ENCODE data around the gene SMTN. TPM values are rescaled to one million over a fixed set of nuclear protein-coding genes. Genes with fewer than 3 reads are reported as not detected.
A peak's percentile ranks its signal among the peaks of the same experiment; 100 is the strongest.

SMTN gene
- 44.8 TPM for total RNA-seq
- long read RNA-seq, transcript SMTN-201 (21 exons, 3,295 nt): major isoform, 19 of 72 reads
- long read RNA-seq, partial matches to known transcripts: 38 of 72 reads
- long read RNA-seq, other reads (novel, unspliced or antisense): 10 of 72 reads

DNA sequence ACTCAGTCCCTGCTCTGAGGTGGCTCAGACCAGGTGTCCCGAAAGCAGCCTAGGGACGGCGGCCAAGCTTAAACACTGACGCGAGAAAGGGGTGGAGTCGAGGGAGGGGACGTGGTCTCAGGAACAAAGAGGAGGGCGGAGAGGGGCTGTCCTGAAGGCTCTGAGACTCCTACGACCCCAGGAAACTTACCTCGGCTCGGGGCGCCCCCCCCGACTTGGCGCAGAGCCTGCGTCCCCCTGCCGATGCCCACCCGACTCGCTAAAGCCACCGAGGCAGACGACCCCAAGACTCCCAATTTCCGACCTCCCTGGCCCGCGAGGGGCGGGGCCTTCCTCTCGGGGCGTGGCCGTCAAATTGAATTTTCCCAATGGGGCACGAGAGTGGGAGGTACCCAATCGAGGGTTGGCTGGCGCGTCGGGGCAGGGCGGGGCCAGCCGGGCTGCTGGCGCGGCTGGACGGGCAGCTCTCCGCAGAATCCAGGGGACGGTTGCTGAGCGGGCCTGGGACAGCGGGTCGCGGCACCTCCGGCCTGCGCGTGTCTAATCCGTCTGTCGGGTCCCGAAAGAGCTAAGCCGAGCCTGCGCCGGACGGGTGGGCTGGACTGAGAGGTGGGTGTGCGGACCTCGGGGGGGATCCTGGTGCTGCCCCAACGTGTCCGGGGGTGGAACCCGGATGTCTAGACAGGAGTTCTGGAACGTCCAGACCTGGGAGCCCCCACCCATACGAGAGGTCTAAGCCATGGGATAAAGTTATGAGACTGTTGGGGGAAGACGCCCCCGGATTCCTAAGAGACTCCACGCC is at the start of gene SMTN:
Gene SMTN, plus strand, starts transcription at position 471 of the 802 bp plus-strand sequence. CDS start 1,941 bp downstream, outside the sequence.
- Histone ChIP-seq H3K4me3 (peak within 1 kb of the TSS; percentile 96), H3K27ac (peak within 1 kb of the TSS; percentile 98), H3K9me3 (no peaks in the 10 kb centered on the region), H3K36me3 (no peaks in the 10 kb centered on the region), H3K4me1 (peaks cover 51% of the 10 kb centered on the region), H3K27me3 (ENCODE audit: low read depth) (no peaks in the 10 kb centered on the region)
- peak; percentile 88 to 89 for ATAC-seq
- intact Hi-C loops (cut with DNase I): loop anchor here (10.0 kb wide), 1 partner anchor 136 kb away; no protein-coding TSS in a partner anchor
- DNase-seq: peak; percentile 92
- TF ChIP-seq, protein P1, sequence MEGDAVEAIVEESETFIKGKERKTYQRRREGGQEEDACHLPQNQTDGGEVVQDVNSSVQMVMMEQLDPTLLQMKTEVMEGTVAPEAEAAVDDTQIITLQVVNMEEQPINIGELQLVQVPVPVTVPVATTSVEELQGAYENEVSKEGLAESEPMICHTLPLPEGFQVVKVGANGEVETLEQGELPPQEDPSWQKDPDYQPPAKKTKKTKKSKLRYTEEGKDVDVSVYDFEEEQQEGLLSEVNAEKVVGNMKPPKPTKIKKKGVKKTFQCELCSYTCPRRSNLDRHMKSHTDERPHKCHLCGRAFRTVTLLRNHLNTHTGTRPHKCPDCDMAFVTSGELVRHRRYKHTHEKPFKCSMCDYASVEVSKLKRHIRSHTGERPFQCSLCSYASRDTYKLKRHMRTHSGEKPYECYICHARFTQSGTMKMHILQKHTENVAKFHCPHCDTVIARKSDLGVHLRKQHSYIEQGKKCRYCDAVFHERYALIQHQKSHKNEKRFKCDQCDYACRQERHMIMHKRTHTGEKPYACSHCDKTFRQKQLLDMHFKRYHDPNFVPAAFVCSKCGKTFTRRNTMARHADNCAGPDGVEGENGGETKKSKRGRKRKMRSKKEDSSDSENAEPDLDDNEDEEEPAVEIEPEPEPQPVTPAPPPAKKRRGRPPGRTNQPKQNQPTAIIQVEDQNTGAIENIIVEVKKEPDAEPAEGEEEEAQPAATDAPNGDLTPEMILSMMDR (IDR thresholded peaks at IDR 0.05): no peak

DNA sequence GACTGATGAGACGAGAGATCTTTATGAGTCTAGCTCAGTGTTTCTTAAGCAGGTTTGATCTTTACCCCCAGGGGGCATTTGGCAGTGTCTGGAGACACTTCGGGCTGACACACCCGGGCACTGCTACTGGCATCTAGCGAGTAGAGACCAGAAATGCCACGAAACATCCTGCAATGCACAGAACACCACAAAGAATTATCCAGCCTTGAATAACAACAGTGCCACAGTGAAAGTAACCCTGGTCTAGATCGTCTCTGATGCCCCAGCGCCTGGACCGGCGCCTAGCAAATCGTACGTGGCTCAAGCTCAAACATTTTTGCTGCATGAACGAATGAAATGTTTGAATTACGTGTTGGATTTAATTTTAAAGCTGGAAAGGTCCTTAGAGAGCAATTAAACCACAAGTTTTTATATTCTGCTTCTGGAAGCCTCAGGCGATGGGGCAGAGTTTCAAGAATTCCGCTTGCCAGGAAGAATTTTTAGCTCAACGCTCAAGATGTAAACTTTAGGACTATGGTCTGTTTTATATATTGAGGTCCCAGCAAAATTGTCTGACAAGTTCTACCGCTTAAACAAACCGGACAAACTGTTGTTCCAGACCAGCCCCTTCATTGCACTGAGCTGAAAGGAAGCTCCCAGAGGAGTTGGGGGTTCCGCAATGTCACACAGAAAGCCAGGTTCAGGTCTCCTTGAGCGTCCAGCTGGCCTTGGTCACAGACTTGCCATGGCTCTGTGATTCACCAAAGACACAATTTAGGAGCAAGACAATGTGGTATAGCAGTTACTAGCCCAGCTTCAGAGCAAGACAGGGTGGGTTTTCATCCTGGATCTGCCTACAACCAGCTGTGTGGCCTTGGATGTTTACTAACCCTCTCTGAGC is 44.2 kb upstream of the SMTN start:
- Histone ChIP-seq H3K36me3 (no peaks in the 10 kb centered on the region), H3K27ac (peak overlapping the region; percentile 24), H3K4me3 (no peak overlapping the region), H3K9me3 (no peaks in the 10 kb centered on the region), H3K27me3 (ENCODE audit: low read depth) (no peaks in the 10 kb centered on the region), H3K4me1 (peaks cover 8% of the 10 kb centered on the region)
- DNase-seq (no peak), ATAC-seq (no peak)
- intact Hi-C loops (cut with DNase I): no loop called here
- TF ChIP-seq, protein P1 (IDR thresholded peaks at IDR 0.05): no peak

DNA sequence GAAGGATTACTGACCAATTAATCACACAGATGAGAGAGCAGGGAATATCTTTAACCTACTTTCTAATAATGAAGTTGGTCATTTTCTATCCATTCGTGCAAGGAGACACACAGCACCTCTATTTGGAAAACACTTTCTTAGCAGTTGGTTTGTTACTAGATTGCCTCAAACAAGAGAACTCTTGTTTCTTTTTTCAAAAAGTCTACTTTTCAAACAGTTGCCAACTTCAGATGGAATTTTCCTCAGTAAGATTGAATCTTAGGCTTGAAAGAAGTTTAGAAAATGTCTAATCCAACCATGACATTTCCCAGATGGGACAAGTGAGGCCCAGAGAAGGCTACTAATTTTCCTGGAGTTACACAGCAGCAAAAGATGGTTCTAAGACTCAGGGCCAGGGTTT is 42.4 kb upstream of the SMTN start:
- intact Hi-C loops (cut with DNase I): no loop called here
- no peak for ATAC-seq
- Histone ChIP-seq H3K27me3 (ENCODE audit: low read depth) (no peaks in the 10 kb centered on the region), H3K4me3 (no peak overlapping the region), H3K36me3 (no peaks in the 10 kb centered on the region), H3K27ac (peak overlapping the region; percentile 58), H3K9me3 (no peaks in the 10 kb centered on the region), H3K4me1 (peaks cover 8% of the 10 kb centered on the region)
- DNase-seq: no peak
- TF ChIP-seq, protein P1 (IDR thresholded peaks at IDR 0.05): no peak

DNA sequence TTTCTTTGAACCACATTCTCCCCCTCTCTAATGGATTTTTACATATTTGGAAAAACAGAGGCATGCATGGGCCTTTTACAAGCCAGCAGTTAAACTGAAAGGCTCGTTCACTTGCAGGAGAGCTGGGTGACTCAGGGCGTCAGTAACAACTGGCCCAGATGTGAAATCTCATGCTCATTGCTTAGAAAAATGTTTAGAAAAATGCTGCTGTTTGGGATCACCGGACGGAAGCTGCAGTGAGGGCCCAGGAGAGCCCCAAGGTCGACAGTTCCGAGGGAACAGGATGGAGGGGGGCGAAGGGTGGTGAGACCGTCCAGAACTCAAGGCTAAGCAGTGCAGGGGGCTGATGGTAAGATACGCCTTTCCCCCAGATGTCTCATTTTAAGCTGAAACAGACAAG is 41.7 kb upstream of the SMTN start:
- H3K9me3 ChIP-seq: no peaks in the 10 kb centered on the region
- H3K27me3 ChIP-seq (ENCODE audit: low read depth): no peaks in the 10 kb centered on the region
- intact Hi-C loops (cut with DNase I): no loop called here
- H3K27ac ChIP-seq: peak overlapping the region; percentile 58
- TF ChIP-seq, protein P1 (IDR thresholded peaks at IDR 0.05): no peak
- no peak overlapping the region for H3K4me3 ChIP-seq
- DNase-seq: no peak
- no peaks in the 10 kb centered on the region for H3K36me3 ChIP-seq
- peaks cover 8% of the 10 kb centered on the region for H3K4me1 ChIP-seq
- peak; percentile 12 to 58 for ATAC-seq
